ENCODE measurements around the gene C2.

C2 gene

DNA sequence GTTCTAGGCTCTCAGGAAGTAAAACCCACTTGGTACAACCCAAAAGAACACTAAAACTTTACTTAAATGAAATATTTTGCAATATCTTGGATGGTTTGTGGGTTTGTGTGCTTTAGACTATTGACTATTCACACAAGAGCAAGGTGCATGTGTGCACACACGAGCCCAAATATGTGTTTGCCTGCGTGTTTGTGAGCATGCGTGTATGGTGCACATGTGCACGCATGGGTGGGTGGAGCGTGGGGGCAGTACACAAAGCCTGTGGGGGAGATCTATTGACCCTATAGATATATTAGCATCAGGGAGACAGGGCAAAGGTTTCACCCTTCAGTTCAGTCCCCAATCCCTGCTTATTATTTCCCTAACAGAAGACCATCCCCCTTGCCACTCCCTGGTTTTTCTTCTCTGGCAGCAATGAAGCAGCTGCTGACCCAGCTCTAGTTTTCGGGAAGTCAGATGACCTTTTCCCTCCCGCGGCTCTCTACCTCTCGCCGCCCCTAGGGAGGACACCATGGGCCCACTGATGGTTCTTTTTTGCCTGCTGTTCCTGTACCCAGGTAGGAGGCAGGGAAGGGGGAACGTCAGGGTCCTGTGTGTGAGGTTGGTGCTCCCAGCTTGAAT, at the start of gene C2:
Gene C2, plus strand, starts transcription at position 476 of the 621 bp plus-strand sequence. Its CDS starts 36 bp downstream, at position 512.
- TF ChIP-seq NFIC (IDR thresholded peaks at IDR 0.05): no peak
- TF ChIP-seq ZBTB7A (IDR thresholded peaks at IDR 0.05; ENCODE audit: low read depth): no peak

GRCh38 chr6:31878222-31878621, 49.3 kb upstream of the C2 start:
- no peak for TF ChIP-seq FOXM1 (IDR thresholded peaks at IDR 0.05; ENCODE audit: borderline replicate concordance, low read depth)
- no peak for TF ChIP-seq CEBPB (IDR thresholded peaks at IDR 0.05)
- TF ChIP-seq, protein P1, sequence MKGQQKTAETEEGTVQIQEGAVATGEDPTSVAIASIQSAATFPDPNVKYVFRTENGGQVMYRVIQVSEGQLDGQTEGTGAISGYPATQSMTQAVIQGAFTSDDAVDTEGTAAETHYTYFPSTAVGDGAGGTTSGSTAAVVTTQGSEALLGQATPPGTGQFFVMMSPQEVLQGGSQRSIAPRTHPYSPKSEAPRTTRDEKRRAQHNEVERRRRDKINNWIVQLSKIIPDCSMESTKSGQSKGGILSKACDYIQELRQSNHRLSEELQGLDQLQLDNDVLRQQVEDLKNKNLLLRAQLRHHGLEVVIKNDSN (IDR thresholded peaks at IDR 0.05): no peak
- TF ChIP-seq NFIC (IDR thresholded peaks at IDR 0.05): no peak

DNA sequence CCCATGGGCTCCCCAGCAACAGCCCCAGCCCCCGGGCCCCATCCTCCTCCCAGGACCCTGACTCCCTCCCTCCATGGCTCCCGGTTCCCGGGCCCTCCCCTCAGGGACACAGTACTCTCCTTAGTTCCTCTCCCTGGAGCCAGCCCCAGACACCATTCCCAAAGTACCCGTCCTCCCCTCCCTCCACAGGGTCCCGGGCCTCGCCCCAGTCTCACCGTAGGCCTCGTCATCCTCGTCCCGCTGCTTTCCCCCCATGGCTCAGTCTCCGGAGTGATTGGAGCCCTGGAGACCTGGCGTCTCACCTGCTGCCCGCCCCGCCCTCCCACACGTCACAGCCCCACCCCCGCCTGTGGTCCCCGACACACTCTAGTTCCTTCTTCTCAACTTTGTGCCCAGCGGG, 48.8 kb upstream of the C2 start, which contains the start of gene SLC44A4:
Gene SLC44A4, minus strand, starts transcription at position 272 of the 400 bp plus-strand sequence. Its CDS starts 17 bp downstream, at position 255.
- TF ChIP-seq TAF1 (IDR thresholded peaks at IDR 0.05; ENCODE audit: low read depth): no peak

GRCh38 chr6:31879143-31879542, 48.4 kb upstream of the C2 start:
- TF ChIP-seq RAD21 (IDR thresholded peaks at IDR 0.05; ENCODE audit: low read depth): no peak
- TF ChIP-seq ZBTB7A (IDR thresholded peaks at IDR 0.05; ENCODE audit: low read depth): no peak
- TF ChIP-seq, protein P2, sequence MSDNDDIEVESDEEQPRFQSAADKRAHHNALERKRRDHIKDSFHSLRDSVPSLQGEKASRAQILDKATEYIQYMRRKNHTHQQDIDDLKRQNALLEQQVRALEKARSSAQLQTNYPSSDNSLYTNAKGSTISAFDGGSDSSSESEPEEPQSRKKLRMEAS (IDR thresholded peaks at IDR 0.05): no peak
- TF ChIP-seq EP300 (IDR thresholded peaks at IDR 0.05; ENCODE audit: borderline replicate concordance): no peak
- TF ChIP-seq TEAD4 (IDR thresholded peaks at IDR 0.05): no peak
- TF ChIP-seq, protein P1 (IDR thresholded peaks at IDR 0.05): no peak
- no peak for TF ChIP-seq YY1 (IDR thresholded peaks at IDR 0.05; ENCODE audit: low read depth)

DNA sequence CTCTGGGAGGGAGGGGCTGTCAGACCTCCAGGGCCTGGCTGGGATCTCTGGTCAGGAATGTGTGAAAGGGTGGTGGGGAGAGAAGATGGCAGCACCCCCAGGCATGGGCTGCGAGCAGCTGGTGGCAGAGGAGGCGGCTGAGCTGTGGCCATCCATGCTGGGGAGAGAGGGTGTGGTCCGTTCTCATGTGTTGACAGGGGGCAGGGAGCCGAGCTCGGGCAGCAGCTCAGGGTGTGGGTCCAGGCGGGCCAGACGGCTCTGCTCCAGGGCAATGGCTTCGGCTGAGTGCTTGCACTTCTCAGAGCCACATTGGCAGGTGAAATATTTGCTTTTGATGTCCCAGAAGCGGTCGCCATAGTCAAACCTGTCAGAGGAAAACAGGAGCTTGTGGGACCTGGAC, 47.6 kb upstream of the C2 start:
- TF ChIP-seq CEBPB (IDR thresholded peaks at IDR 0.05): no peak
- TF ChIP-seq EGR1 (IDR thresholded peaks at IDR 0.05): no peak
- TF ChIP-seq NFIC (IDR thresholded peaks at IDR 0.05): no peak
- no peak for TF ChIP-seq RAD21 (IDR thresholded peaks at IDR 0.05; ENCODE audit: low read depth)
- TF ChIP-seq, protein P1 (IDR thresholded peaks at IDR 0.05): no peak
- TF ChIP-seq FOXM1 (IDR thresholded peaks at IDR 0.05; ENCODE audit: borderline replicate concordance, low read depth): no peak
- TF ChIP-seq TEAD4 (IDR thresholded peaks at IDR 0.05): no peak
- TF ChIP-seq, protein P3, sequence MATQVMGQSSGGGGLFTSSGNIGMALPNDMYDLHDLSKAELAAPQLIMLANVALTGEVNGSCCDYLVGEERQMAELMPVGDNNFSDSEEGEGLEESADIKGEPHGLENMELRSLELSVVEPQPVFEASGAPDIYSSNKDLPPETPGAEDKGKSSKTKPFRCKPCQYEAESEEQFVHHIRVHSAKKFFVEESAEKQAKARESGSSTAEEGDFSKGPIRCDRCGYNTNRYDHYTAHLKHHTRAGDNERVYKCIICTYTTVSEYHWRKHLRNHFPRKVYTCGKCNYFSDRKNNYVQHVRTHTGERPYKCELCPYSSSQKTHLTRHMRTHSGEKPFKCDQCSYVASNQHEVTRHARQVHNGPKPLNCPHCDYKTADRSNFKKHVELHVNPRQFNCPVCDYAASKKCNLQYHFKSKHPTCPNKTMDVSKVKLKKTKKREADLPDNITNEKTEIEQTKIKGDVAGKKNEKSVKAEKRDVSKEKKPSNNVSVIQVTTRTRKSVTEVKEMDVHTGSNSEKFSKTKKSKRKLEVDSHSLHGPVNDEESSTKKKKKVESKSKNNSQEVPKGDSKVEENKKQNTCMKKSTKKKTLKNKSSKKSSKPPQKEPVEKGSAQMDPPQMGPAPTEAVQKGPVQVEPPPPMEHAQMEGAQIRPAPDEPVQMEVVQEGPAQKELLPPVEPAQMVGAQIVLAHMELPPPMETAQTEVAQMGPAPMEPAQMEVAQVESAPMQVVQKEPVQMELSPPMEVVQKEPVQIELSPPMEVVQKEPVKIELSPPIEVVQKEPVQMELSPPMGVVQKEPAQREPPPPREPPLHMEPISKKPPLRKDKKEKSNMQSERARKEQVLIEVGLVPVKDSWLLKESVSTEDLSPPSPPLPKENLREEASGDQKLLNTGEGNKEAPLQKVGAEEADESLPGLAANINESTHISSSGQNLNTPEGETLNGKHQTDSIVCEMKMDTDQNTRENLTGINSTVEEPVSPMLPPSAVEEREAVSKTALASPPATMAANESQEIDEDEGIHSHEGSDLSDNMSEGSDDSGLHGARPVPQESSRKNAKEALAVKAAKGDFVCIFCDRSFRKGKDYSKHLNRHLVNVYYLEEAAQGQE (IDR thresholded peaks at IDR 0.05; ENCODE audit: low read depth): no peak
- TF ChIP-seq, protein P2 (IDR thresholded peaks at IDR 0.05): no peak
- TF ChIP-seq ZBTB7A (IDR thresholded peaks at IDR 0.05; ENCODE audit: low read depth): no peak
- TF ChIP-seq TCF12 (IDR thresholded peaks at IDR 0.05; ENCODE audit: low read depth): no peak
- no peak for TF ChIP-seq EP300 (IDR thresholded peaks at IDR 0.05; ENCODE audit: borderline replicate concordance)
- TF ChIP-seq YY1 (IDR thresholded peaks at IDR 0.05; ENCODE audit: low read depth): no peak
- no peak for TF ChIP-seq CREB1 (IDR thresholded peaks at IDR 0.05; ENCODE audit: low read depth)

DNA sequence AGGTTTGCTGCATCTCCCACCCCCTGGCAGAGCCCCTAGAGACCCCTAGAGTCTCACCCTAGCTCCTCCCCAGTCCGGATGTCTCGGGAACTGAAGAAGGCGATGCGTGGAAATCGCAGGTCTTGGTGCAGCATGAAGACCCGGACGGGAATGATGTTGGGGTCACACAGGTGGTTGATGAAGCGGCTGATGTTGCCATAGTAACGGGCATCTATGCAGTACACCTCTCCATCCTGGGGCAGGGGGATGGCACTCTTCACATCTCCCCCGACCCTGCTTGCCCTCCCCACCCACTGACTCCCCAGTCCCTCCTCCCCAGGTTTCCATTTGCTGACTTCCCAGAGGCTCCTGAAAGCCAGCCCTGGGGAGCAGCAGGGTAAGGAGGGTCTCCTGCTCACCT, 46.9 kb upstream of the C2 start:
- TF ChIP-seq YY1 (IDR thresholded peaks at IDR 0.05; ENCODE audit: low read depth) (no peak), ZBTB7A (IDR thresholded peaks at IDR 0.05; ENCODE audit: low read depth) (no peak), EGR1 (IDR thresholded peaks at IDR 0.05) (no peak), NFIC (IDR thresholded peaks at IDR 0.05) (no peak), TAF1 (IDR thresholded peaks at IDR 0.05; ENCODE audit: low read depth) (no peak), TEAD4 (IDR thresholded peaks at IDR 0.05) (no peak)
- TF ChIP-seq, protein P3 (IDR thresholded peaks at IDR 0.05; ENCODE audit: low read depth): no peak
